Body of pancreas (tissue), 4 donors: ENCODE data around the gene SIN3B. TPM values are rescaled to one million over a fixed set of nuclear protein-coding genes. Genes with fewer than 3 reads are reported as not detected.
A peak's percentile ranks its signal among the peaks of the same experiment; 100 is the strongest.

ENCODE experiments used
- ATAC-seq: fragments of 150-250 bp; one replicate; pipeline ENCODE4 v1.9.1; 2016
- DNase-seq, 4 donors: peaks; one replicate each; pipeline ENCODE4 v3.0.0-alpha.2; 2019
- H3K27ac ChIP-seq, 4 donors: fragments of 200-600 bp; sonication (generic); 1 replicate in 3 of 4; 2 replicates in 1 of 4; pipeline versions ENCODE4 v1.5.1 to v1.6.1; 2016 to 2019; ENCODE audit warnings: mild to moderate bottlenecking in 1 of 4, mixed read lengths in 1 of 4, moderate library complexity in 1 of 4
- H3K27me3 ChIP-seq, 2 donors: fragments of 200-600 bp; sonication (generic); one replicate each; pipeline ENCODE4 v1.6.0; 2016; ENCODE audit warnings: mild to moderate bottlenecking in 1 of 2
- H3K36me3 ChIP-seq, 2 donors: fragments of 200-600 bp; sonication (generic); replicated peaks in 1 of 2; 2 replicates each; pipeline ENCODE4 v1.5.1; 2016; ENCODE audit warnings: low read depth in 2 of 2; ENCODE audit not compliant: insufficient read depth in 1 of 2
- H3K4me1 ChIP-seq: fragments of 200-600 bp; sonication (generic); one replicate; pipeline ENCODE4 v1.6.0; 2016
- H3K4me3 ChIP-seq, 2 donors: fragments of 200-600 bp; sonication (generic); 1 replicate in 1 of 2; 2 replicates in 1 of 2; pipeline ENCODE4 v1.5.1; 2016 to 2019
- H3K9me3 ChIP-seq, 3 donors: fragments of 200-600 bp; sonication (generic); 1 replicate in 2 of 3; 2 replicates in 1 of 3; pipeline ENCODE4 v1.5.1; 2016
- CTCF ChIP-seq, 7 experiments: fragments of 450-650 bp in 4 of 7; fragments of 200-600 bp in 3 of 7; sonication (generic) in 3 of 7; IDR thresholded peaks; one replicate each; pipeline ENCODE4 v1.5.1; 2016 to 2019; ENCODE audit warnings: antibody characterized with exemption in 7 of 7
- POLR2A ChIP-seq, 3 donors: fragments of 450-650 bp; IDR thresholded peaks; one replicate each; pipeline ENCODE4 v1.6.1; 2016; ENCODE audit warnings: antibody characterized with exemption in 3 of 3, mild to moderate bottlenecking in 2 of 3
- WGBS, 2 donors: methylation state at CpG; one replicate each; pipeline ENCODE4 v1.1.5; 2017; 5-methylcytosine and 5-hydroxymethylcytosine counted together
- intact Hi-C: fragments of 100-400 bp; cut with DNase I; formaldehyde crosslinking; loops from one replicate; pipeline ENCODE4 v1.15.1; 2023
- total RNA-seq, 2 donors: library from RNA; depleted of rRNA; stranded (reverse); fragments of >200 nt; gene quantifications; one replicate each; pipeline ENCODE4 v1.1.0, GENCODE V29; 2016

SIN3B gene
- total RNA-seq, 2 donors from 2014 or later = 21.5 to 71.2 TPM

GRCh38 chr19:16902545-16902944 is 73.3 kb downstream of the SIN3B start:
- no peak overlapping the region for H3K4me3 ChIP-seq
- no peak for ATAC-seq
- H3K36me3 ChIP-seq = no peaks in the 10 kb centered on the region
- no peak overlapping the region for H3K27ac ChIP-seq
- H3K27me3 ChIP-seq = no peaks in the 10 kb centered on the region
- H3K4me1 ChIP-seq = no peaks in the 10 kb centered on the region
- TF ChIP-seq CTCF (IDR thresholded peaks at IDR 0.05) (no peak), POLR2A (IDR thresholded peaks at IDR 0.05) (no peak)
- intact Hi-C loops = no loop called here
- DNase-seq = no peak
- H3K9me3 ChIP-seq = no peaks in the 10 kb centered on the region
- 70 to 80% methylated on average over 2 to 12 of the region's 12 CpGs for WGBS, 2 donors

- TF ChIP-seq POLR2A (IDR thresholded peaks at IDR 0.05) (no peak), CTCF (IDR thresholded peaks at IDR 0.05) (no peak)
- Histone ChIP-seq H3K4me3 (no peak overlapping the region), H3K27me3 (no peaks in the 10 kb centered on the region), H3K27ac (no peak overlapping the region), H3K36me3 (no peaks in the 10 kb centered on the region), H3K4me1 (no peaks in the 10 kb centered on the region), H3K9me3 (no peaks in the 10 kb centered on the region)
- no peak for DNase-seq
- peak; percentile 9 for ATAC-seq
- 86 to 100% methylated on average over 1 to 7 of the region's 7 CpGs for WGBS, 2 donors
- intact Hi-C loops = no loop called here
Measured at GRCh38 chr19:16903347-16903746, 74.1 kb downstream of the SIN3B start.

GRCh38 chr19:16904599-16904998 is 75.4 kb downstream of the SIN3B start:
- WGBS, 2 donors = 58 to 65% methylated on average over 1 to 5 of the region's 5 CpGs
- TF ChIP-seq CTCF (IDR thresholded peaks at IDR 0.05) (no peak), POLR2A (IDR thresholded peaks at IDR 0.05) (no peak)
- Histone ChIP-seq H3K36me3 (no peaks in the 10 kb centered on the region), H3K27ac (no peak overlapping the region), H3K27me3 (no peaks in the 10 kb centered on the region), H3K4me1 (no peaks in the 10 kb centered on the region), H3K9me3 (no peaks in the 10 kb centered on the region), H3K4me3 (no peak overlapping the region)
- ATAC-seq = no peak
- no peak for DNase-seq
- intact Hi-C loops = no loop called here

GRCh38 chr19:16908759-16909158 is 79.6 kb downstream of the SIN3B start:
- H3K27me3 ChIP-seq = no peaks in the 10 kb centered on the region
- no peaks in the 10 kb centered on the region for H3K36me3 ChIP-seq
- no peak overlapping the region for H3K27ac ChIP-seq
- no peaks in the 10 kb centered on the region for H3K4me1 ChIP-seq
- DNase-seq (no peak), ATAC-seq (no peak)
- 49 to 81% methylated on average over 7 to 12 of the region's 12 CpGs for WGBS, 2 donors
- no peak overlapping the region for H3K4me3 ChIP-seq
- TF ChIP-seq CTCF (IDR thresholded peaks at IDR 0.05) (no peak), POLR2A (IDR thresholded peaks at IDR 0.05) (no peak)
- intact Hi-C loops = no loop called here
- H3K9me3 ChIP-seq = peaks cover 0 to 17% (median 0%) of the 10 kb centered on the region in 3 donors

GRCh38 chr19:16911046-16911445 is 81.8 kb downstream of the SIN3B start:
- no peaks in the 10 kb centered on the region for H3K36me3 ChIP-seq
- H3K27ac ChIP-seq = no peak overlapping the region
- H3K4me3 ChIP-seq = no peak overlapping the region
- DNase-seq (no peak), ATAC-seq (no peak)
- H3K27me3 ChIP-seq = no peaks in the 10 kb centered on the region
- no peaks in the 10 kb centered on the region for H3K4me1 ChIP-seq
- 72 to 77% methylated on average over 7 of the region's 7 CpGs for WGBS, 2 donors
- intact Hi-C loops = no loop called here
- TF ChIP-seq POLR2A (IDR thresholded peaks at IDR 0.05) (no peak), CTCF (IDR thresholded peaks at IDR 0.05) (no peak)
- peaks cover 0 to 31% (median 0%) of the 10 kb centered on the region in 3 donors for H3K9me3 ChIP-seq
